ENCODE results near the gene FAIM2. TPM values are rescaled to one million over a fixed set of nuclear protein-coding genes. Genes with fewer than 3 reads are reported as not detected.

Gene FAIM2
- total RNA-seq, 6 donors from 2014 or later = 0.30 to 2.0 (median 0.64) TPM; not detected in 2

GRCh38 chr12:49950273-49951251 lies 46.9 kb upstream of the FAIM2 start, which contains the start of gene AQP2:
Gene AQP2, plus strand, starts transcription at chr12:49950737. Its CDS starts 94 bp downstream, at chr12:49950831.
- TF ChIP-seq EP300 (IDR thresholded peaks at IDR 0.05) = no peak
- TF ChIP-seq POLR2AphosphoS5 (IDR thresholded peaks at IDR 0.05) = no peak
- no peak for TF ChIP-seq POLR2A (IDR thresholded peaks at IDR 0.05)
- no peak for TF ChIP-seq CTCF (IDR thresholded peaks at IDR 0.05)
- peaks cover 0 to 5% (median 2%) of the 10 kb centered on the region in 4 donors for H3K27me3 ChIP-seq
- DNase-seq (peak in 1 of 2 donors; percentile 14), ATAC-seq (ENCODE audit: low FRiP score in 2 of 2) (no peak)
- peaks cover 13 to 36% (median 24%) of the 10 kb centered on the region in 4 donors for H3K4me1 ChIP-seq
- H3K36me3 ChIP-seq = no peaks in the 10 kb centered on the region
- no peak within 1 kb of the TSS for H3K4me3 ChIP-seq
- H3K9me3 ChIP-seq = no peaks in the 10 kb centered on the region
- 92 to 93% methylated on average over 25 to 32 of the region's 32 CpGs for WGBS, 2 donors
- H3K27ac ChIP-seq = no peak within 1 kb of the TSS

- TF ChIP-seq EP300 (IDR thresholded peaks at IDR 0.05) = no peak
- TF ChIP-seq CTCF (IDR thresholded peaks at IDR 0.05) = no peak
- no peak for TF ChIP-seq POLR2A (IDR thresholded peaks at IDR 0.05)
- no peak for TF ChIP-seq POLR2AphosphoS5 (IDR thresholded peaks at IDR 0.05)
- DNase-seq = no peak
- Histone ChIP-seq H3K27ac (no peak overlapping the region), H3K4me3 (no peak overlapping the region), H3K9me3 (no peaks in the 10 kb centered on the region), H3K36me3 (no peaks in the 10 kb centered on the region), H3K27me3 (no peaks in the 10 kb centered on the region), H3K4me1 (peaks cover 9 to 36% (median 24%) of the 10 kb centered on the region in 4 donors)
- ATAC-seq (ENCODE audit: low FRiP score in 2 of 2) = no peak
- 89 to 90% methylated on average over 3 of the region's 3 CpGs for WGBS, 2 donors
These were observed 46.2 kb upstream of the FAIM2 start for GRCh38 chr12:49949866-49950265.

GRCh38 chr12:49948866-49949845 lies 45.5 kb upstream of the FAIM2 start:
- H3K4me3 ChIP-seq = no peak overlapping the region
- H3K9me3 ChIP-seq = no peaks in the 10 kb centered on the region
- ATAC-seq (ENCODE audit: low FRiP score in 2 of 2) (no peak), DNase-seq (peak in 1 of 2 donors; percentile 17)
- no peaks in the 10 kb centered on the region for H3K27me3 ChIP-seq
- H3K27ac ChIP-seq = no peak overlapping the region
- no peaks in the 10 kb centered on the region for H3K36me3 ChIP-seq
- peaks cover 6 to 30% (median 19%) of the 10 kb centered on the region in 4 donors for H3K4me1 ChIP-seq
- WGBS, 2 donors = 83 to 86% methylated on average over 12 to 13 of the region's 13 CpGs
- TF ChIP-seq POLR2A (IDR thresholded peaks at IDR 0.05) (no peak), POLR2AphosphoS5 (IDR thresholded peaks at IDR 0.05) (no peak), CTCF (IDR thresholded peaks at IDR 0.05) (no peak), EP300 (IDR thresholded peaks at IDR 0.05) (no peak)

- H3K9me3 ChIP-seq = no peaks in the 10 kb centered on the region
- H3K27me3 ChIP-seq = no peaks in the 10 kb centered on the region
- TF ChIP-seq POLR2AphosphoS5 (IDR thresholded peaks at IDR 0.05) (no peak), POLR2A (IDR thresholded peaks at IDR 0.05) (no peak), CTCF (IDR thresholded peaks at IDR 0.05) (no peak), EP300 (IDR thresholded peaks at IDR 0.05) (no peak)
- no peak overlapping the region for H3K27ac ChIP-seq
- ATAC-seq (ENCODE audit: low FRiP score in 2 of 2) (no peak), DNase-seq (peak in 1 of 2 donors; percentile 8)
- H3K4me1 ChIP-seq = peaks cover 10 to 27% (median 19%) of the 10 kb centered on the region in 4 donors
- H3K4me3 ChIP-seq = no peak overlapping the region
- WGBS, 2 donors = 82% methylated on average over 7 of the region's 7 CpGs
- H3K36me3 ChIP-seq = no peaks in the 10 kb centered on the region
These were observed 44.0 kb upstream of the FAIM2 start for GRCh38 chr12:49947593-49948226.

All from upper lobe of left lung (tissue), 6 donors.